NCI-H524 (cell line): ENCODE results near the gene SDK2.

ENCODE experiments used
- DNase-seq, 2 experiments: peaks; one replicate each; lab custom pipeline; 2025; lab: John Stamatoyannopoulos, UW

Gene SDK2

GRCh38 chr17:73634629-73635028 is 9.6 kb downstream of the SDK2 start:
- DNase-seq = no peak

- no peak for DNase-seq
These were observed 10.5 kb downstream of the SDK2 start for GRCh38 chr17:73633736-73634135.

- no peak for DNase-seq
These were observed 11.7 kb downstream of the SDK2 start for GRCh38 chr17:73632513-73632912.

- no peak for DNase-seq
These were observed 13.2 kb downstream of the SDK2 start for GRCh38 chr17:73630965-73631595.

GRCh38 chr17:73630531-73630930 is 13.7 kb downstream of the SDK2 start:
- no peak for DNase-seq

GRCh38 chr17:73628642-73629552 is 15.3 kb downstream of the SDK2 start:
- no peak for DNase-seq

GRCh38 chr17:73625991-73626673 is 18.1 kb downstream of the SDK2 start:
- peak in 1 of 2 experiments; percentile 56 for DNase-seq

GRCh38 chr17:73625006-73625405 is 19.2 kb downstream of the SDK2 start:
- DNase-seq = no peak

GRCh38 chr17:73624496-73624988 is 19.7 kb downstream of the SDK2 start:
- peak; percentile 85 to 98 for DNase-seq

- DNase-seq = no peak
These were observed 20.4 kb downstream of the SDK2 start for GRCh38 chr17:73623818-73624217.

- DNase-seq = peak in 1 of 2 experiments; percentile 46
These were observed 21.0 kb downstream of the SDK2 start for GRCh38 chr17:73623247-73623646.

GRCh38 chr17:73622381-73622780 is 21.9 kb downstream of the SDK2 start:
- no peak for DNase-seq

GRCh38 chr17:73621685-73622084 is 22.6 kb downstream of the SDK2 start:
- no peak for DNase-seq

GRCh38 chr17:73620414-73620813 is 23.8 kb downstream of the SDK2 start:
- no peak for DNase-seq

GRCh38 chr17:73617501-73617900 is 26.7 kb downstream of the SDK2 start:
- DNase-seq = no peak

GRCh38 chr17:73616873-73617404 is 27.3 kb downstream of the SDK2 start:
- no peak for DNase-seq

GRCh38 chr17:73616120-73616872 is 27.9 kb downstream of the SDK2 start:
- DNase-seq = no peak

GRCh38 chr17:73614256-73614655 is 30.0 kb downstream of the SDK2 start:
- DNase-seq = no peak

GRCh38 chr17:73613271-73614233 is 30.7 kb downstream of the SDK2 start:
- peak; percentile 95 to 99 for DNase-seq

GRCh38 chr17:73612031-73612472 is 32.2 kb downstream of the SDK2 start:
- no peak for DNase-seq
